ENCODE results near the gene CCDC73.
"Not testable (repeated sequence)": the region's sequence is repeated elsewhere in the genome, so short reads cannot be mapped to it uniquely, and the experiment has no call there.

CCDC73 gene

DNA sequence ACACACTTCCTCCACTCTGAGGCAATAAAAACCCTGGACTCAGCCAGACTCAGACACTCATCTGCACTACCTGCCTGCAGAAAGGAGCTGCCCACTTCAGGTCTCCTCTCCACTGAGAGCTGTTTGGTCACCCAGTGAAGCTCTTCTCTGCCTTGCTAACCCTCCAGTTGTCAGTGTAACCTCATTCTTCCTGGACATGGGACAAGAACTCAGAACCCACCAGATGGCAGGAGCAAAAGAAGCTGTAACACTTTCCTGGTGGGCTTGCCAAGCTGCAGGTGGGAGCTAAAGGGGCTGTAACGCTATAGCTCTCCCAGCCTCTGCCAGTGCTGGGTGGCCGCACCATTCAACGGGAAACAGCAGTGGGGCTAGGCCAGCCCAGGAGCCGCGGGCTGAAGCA lies 89.7 kb downstream of the CCDC73 start:
- no peak for DNase-seq

DNA sequence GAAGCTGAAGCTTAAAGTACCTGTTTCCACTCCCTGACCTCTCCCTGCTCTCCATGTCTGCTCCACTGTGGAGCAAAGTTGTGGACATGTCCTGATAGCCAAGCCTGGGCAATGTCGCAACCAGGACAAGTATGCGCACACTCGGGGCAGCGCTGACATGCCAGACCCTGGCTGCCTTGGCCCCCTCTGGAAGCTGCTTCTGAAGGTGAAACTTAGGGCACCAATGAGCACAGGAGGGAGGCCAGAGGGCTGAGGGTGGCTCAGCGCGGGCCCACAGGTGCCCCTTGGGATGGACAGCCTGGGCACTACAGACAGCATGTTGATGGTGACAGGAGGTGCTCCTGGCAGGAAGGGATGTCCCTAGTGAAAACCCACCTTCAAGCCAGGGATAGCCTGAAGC lies 90.2 kb downstream of the CCDC73 start:
- no peak for DNase-seq

DNA sequence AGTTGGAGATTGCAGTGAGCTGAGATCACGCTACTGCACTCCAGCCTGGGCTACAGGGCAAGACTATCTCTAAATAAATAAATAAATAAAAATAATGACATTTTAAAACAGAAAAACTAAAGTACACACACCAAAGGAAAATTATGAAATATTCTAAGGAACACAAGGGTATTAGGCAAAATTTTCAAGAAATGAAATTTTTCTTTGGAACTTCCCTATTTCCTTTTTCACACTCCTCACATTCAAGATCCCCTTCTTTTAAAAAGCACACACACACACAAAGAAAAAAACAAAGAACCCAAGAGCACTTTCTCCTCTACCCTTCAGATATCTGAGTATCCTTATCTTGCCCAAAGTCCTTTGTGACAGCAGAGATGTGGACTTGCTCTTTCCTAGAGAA lies 92.8 kb downstream of the CCDC73 start:
- no peak for DNase-seq

DNA sequence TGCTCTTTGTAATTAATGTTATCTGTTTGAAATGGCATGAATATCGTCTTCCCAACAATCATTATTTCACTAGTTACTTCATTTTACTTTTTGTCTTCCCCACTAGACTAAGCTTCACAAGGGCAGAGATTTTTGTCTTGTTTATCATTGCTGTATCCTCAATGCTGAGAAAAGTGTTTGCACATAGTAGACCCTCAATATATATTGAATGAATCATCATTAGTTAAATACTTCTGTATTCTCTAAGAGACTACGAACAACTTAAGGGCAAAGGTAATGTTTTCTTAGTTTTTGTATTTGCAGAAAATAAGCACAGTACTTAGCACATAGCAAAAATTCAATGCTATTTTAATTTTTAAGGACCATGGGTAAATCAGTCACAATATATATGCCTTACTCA lies 95.9 kb downstream of the CCDC73 start:
- DNase-seq = no peak

DNA sequence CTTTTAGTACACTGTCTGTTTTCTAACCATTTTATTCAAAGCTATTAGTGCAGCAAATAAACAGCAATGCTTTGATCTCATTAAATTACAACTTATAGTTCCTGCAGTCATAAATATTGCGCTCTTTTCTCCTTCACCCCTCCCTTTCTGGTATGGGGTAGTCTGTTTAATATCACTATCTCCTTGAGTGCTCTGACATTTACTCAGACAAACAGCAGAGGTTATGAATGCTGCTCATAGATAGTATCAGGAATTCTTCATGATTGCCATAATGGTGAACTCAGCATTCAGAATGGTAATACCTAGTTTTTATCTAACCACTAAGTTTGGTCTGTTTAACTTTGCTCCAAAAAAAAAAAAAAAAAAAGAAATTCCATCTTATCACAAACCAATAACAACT lies 123.4 kb downstream of the CCDC73 start:
- DNase-seq = no peak

DNA sequence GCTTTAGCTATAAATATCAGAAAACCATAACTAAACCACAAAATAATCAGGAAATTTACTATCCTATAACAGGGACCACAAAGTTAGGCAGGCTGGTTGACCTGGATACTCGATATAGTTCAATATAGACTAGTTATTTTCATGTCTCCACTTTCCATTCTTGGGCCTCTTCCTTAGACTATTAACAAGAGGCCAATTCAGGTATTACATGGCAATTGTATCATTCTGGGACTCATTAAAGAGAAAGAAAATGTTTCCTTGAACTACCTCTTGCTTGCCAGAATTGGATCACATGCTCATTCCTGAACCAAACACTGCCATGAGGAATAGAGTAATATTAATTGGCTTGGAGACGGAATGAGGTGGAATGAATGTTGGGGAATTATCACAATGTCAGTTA lies 134.8 kb downstream of the CCDC73 start:
- DNase-seq = no peak

DNA sequence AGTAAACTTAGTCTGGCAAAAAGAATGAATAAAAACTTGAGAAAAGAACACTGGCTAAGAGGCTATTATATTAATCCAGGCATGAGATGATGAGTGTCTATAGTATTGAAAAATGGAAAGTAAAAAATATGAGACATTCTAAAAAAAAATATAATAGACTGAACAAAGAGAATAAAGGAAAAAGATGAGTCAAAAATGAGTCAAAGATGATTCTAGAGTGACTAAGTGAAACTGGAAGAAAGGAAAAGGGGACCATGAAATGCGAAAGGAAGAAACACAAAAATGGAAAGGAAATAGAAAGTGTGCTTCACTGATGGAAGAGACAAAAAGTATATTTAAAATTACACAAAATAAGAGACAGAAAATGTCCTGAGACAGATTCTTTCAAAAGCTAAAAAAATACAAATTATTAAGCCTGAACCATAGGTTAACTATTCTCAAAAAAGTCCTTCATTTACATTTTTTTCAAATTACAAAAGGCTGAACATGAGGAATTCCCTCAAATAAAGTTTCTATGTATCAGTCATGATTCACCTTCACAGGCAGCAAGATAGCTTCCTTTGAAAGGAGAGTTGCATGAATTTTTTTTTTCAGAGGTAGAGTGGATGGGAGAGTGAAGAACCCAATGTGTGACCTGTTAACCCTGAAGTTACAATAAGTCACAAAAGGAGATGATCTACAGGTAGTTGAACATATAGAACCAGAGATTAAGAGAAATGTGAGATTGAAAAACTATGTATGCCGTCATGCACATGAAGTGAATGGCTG lies 135.6 kb downstream of the CCDC73 start:
- DNase-seq = no peak

DNA sequence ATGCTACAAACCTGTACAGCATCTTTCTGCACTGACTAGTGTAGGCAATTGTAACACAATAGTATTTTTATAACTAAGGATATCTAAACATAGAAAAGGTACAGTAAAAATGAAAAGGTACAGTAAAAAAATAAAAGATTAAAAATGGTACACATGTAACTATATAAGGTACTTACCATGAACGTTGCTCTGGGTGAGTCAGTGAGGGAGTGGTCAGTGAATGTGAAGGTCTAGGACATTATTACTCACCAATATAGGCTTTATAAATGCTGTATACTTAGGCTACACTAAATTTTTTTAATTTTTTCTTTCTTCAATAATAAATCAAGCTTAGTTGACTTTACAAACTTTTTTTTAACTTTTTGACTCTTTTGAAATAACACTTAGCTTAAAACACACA lies 150.9 kb downstream of the CCDC73 start:
- no peak for DNase-seq

DNA sequence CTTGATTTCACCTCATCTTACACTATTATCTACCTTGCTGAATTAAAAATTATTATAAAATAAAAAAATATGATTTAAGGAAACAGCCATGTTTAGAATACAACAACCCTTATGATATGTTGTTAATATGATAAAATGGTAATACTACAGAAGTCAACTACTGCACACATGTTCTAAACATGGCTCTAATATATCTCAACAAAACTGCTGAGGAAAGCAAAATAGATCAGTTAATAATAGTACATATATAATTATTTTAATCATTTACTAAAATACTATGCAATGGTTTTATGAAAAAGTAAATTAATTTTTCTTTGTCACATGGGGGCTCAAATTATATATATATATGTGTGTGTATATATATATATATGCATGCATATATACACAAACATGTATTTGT lies 153.1 kb downstream of the CCDC73 start:
- DNase-seq = no peak

DNA sequence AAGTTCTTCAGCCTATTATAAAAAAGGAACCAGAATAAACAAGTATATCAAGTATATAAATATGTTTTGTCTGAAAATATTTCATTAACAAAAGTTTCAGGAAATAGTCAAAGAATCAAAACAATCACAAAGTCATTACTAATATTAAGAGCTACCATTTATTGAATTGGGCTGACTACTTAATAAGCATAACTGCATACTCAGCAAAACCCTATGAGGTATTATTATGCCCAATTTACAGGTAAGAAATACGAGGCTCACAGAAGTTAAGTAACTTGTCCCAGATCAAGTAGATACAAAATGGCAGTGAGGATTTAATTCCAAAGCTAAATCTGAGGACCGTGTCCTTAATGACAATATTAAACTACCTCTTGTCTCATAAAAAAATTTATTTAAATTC lies 158.6 kb downstream of the CCDC73 start:
- DNase-seq = no peak

DNA sequence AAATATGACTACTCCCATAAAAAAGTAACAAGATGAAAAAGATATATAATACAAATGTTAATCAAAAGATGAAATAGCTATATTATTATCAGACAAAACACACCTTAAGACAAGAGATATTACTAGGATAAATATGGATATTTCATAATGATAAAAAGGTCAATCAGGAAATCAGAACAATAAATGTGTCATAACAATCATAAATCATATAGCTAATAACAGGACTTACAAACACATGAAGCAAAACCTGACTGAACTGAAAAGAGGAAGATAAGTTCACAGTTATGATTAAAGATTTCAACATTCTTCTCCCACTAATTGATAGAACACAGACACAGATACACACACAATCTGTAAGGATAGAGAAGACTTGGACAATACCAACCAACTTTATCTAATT lies 163.6 kb downstream of the CCDC73 start:
- no peak for DNase-seq

DNA sequence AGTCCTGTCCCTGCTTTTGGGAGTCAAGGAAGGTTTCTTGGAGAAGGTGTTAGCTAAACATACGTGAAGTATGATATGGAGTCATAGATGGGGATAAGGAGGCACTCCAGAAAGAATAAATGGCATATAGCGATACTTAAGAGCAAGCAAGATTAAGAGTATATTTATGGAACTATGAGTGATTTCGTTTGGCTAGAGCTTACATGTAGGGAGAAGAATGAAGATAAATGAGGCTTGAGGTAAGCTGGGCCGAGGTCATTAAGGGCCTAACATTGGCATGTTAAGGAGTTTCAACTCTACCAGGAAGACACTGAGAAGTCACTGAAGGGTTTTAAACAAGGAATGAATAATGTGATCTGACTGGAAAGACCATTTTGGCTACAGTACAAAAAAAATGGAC lies 177.6 kb downstream of the CCDC73 start:
- DNase-seq = no peak

DNA sequence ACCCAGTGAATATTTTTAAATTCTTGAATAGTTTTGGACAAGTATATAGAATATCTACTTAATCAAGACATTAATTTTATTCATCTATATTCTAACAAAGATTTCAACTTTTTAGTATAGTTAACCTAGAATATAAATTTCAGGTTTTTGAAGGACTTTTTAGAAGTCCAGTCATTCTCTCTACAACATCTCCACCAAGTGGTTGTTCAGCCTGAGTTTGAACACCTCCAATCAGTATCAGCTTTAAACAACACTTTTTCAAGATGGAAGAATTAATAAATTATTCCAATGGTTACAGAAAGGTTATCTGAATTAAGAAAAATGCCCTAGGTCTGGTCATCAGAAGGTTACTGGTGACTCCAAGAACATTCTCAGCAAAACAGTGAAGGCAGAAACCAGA lies 179.0 kb downstream of the CCDC73 start:
- DNase-seq = peak in 1 of 2 donors; percentile 13

DNA sequence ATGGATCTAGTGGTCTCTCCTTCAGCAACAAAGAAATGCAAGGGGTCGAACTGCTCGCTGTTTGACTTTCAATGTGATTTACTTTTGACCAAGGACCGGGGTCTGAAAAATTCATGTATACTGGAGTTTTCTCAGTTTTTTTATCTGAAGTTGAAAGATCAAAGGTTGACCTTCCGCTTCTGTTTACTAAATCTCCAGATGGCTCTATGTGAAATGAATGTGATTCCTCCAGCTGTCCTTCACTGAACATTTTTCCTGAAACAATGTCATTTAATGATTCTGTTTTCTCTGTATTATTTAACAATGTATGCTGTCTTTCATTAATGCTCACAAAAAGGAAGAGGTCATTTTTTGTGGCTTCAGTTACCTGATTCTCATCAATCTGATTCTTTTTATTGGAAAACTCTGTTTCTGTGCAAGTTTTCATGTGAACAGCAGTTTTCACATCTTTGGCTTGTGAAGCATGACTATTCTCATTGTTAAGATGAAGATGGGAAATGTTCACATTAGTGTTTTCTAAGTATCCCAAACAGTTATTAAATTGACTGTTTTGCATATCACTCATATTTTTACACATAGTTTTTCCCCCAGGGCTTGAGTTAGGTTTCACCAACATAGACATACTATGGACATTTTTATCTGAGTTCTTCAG lies 180.8 kb downstream of the CCDC73 start:
- no peak for DNase-seq

DNA sequence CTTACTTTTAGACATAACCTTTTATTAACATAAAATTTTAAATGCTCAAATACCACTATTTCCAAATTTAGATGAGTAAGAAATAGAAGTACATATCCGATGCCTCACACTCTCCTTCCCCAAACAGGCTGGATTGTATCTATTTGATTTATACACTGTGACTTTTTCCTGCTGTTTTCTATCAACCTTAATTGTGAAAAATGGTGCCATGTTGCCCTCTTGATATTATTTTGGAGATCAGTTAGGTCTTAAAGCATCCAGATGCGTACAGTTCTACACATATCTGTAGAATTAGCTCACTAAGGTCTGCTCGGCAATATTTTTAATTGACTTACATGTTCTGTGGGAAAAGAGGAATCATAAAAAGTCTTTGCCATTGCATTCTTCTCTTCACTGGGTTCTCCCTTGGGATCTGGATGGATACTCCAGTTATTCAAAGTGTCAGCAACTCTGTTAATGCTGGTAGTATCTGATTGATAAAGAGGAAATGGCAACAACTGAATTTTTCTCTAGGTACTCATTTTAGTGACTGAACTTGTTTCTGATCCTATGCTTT lies 183.6 kb downstream of the CCDC73 start:
- DNase-seq = no peak

DNA sequence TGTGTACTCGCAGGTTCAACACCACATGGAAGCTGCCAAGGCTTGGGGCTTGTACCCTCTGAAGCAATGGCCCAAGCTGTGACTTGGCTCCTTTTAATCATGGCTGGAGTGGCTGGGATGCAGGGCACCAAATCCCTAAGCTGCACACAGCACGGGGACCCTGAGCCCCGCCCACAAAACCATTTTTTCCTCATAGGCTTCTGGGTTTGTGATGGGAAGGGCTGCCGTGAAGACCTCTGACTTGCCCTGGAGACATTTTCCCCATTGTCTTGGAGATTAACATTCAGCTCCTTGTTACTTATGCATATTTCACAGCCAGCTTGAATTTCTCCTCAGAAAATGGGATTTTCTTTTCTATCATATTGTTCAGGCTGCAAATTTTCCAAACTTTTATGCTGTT lies 185.6 kb downstream of the CCDC73 start:
- DNase-seq = not testable (repeated sequence)

DNA sequence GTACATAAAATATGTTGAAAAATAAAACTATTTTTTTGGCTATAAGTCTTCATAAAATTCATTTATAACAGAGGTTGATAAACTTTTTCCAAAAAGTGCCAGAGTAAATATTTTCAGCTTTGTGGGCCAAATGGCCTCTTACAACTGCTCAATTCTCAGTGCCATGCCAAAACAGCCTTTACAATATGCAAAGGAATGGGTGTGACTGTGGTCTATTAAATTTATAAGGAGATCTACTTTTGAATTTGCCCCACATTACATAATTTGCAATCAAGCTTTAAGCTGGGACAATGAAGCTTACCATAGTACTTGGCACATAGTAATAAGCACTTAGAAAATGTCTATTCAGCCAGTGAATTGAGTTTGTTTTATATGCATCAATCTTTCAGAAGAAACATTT lies 188.2 kb downstream of the CCDC73 start:
- DNase-seq = no peak

DNA sequence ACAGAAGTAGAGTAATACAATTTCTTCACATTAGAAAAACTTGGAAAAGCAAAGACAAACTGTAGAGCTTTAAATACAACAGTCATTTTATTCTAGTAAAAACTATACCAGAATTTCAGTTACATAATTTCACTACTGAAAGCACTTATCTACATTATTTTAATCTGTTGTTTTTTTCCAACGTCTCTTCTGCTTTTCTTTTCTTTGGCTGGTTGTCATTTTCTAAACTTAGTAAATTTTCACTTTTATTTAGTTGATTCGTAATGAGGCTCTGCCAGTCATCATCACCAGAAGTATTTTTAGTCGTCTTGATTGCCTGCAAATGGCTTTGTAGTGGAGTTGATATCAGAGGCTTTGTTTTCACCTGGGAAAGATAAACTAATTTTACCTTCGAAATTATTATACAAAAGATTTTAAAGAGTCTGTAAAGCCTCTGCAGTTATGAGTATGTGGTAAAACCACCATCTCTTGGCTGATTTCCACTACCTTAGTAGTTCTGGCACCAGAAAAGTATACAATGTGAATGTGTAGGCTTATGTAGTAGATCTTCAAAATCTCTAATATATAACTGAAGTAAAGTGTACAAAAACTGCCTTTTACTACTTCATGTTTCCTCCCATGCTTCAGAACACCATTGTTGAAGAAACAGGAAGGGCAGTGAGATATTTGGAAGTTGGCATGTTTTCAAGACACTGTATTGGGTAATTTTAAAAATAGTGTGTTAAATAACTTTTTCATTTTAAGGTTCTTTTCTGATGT lies 191.6 kb downstream of the CCDC73 start:
- DNase-seq = no peak

DNA sequence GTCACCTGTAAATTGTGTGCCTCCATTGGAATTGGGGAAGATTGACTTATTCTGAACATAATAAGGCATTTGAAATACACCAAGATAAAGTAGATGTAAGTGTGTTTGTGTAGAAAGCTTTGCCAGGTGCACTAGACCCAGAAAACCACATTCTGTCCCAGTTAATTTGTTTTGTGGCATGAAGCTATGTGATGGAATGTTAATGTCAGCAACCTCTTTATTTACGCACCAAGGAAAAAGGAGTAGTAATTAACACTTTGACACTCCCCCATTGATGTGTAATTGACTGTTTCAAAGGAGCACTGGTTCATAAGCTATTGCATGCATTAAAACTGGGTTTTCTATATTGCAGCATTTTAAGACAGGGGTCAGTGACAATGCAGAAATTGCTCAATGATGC lies 196.5 kb downstream of the CCDC73 start:
- DNase-seq = no peak

DNA sequence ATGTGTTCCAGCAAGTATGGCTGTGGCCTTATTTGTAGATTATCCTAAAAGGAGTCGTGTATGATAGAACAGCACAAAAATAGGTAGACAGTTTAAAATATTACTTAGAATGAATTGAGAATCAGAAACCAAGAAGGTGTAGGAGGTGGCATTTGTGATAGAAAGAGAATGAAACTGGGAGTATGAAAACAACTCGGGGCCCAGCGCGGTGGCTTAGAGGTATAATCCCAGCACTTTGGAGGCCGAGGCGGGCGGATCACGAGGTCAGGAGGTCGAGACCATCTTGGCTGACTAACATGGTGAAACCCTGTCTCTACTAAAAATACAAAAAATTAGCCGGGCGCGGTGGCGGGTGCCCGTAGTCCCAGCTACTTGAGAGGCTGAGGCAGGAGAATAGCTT lies 198.3 kb downstream of the CCDC73 start:
- DNase-seq = not testable (repeated sequence)

DNA sequence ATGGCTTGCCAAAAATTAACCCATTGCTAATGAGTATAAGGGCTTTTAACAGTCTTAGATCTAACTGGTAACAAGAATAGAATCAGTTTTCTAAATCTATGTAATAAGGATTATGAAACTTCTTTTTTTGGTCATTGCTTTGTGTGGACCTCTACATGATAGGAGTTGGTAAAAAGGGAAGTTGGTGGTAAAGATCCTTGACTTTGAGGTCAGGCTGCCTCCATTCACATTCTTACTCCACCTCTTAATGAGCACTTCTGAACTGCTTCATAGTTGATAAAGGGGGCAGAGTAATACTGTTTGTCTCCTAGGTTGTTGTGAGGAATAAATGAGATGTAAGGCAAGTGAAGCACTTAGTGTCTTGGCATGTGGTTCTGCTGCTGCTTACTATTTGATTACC lies 200.2 kb downstream of the CCDC73 start:
- peak in 1 of 2 donors; percentile 65 for DNase-seq

DNA sequence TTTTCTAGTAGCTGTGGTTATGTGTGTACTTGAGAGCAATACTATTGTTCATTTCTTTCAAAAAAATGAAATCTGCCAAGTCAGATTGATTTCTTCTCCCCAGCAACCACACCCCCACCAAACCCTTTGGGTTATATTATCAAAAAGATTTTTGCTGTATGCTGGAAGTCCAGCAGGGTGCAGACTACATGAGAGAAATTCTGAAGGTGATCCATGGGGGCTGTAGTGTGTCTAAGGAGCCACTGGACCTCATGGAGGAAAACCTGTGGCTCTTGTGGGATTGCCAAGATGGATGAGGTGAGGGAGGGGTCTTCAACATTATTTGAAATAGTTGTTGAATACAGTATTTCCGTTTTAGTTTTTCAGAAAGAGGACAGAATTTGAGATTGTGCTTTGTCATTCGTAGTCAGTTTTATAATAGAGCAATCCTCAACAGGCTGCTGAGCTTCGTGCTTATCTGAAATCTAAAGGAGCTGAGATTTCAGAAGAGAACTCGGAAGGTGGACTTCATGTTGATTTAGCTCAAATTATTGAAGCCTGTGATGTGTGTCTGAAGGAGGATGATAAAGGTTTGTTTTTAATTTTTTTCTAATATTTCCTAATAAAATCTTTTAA lies 207.8 kb downstream of the CCDC73 start:
- no peak for DNase-seq

DNA sequence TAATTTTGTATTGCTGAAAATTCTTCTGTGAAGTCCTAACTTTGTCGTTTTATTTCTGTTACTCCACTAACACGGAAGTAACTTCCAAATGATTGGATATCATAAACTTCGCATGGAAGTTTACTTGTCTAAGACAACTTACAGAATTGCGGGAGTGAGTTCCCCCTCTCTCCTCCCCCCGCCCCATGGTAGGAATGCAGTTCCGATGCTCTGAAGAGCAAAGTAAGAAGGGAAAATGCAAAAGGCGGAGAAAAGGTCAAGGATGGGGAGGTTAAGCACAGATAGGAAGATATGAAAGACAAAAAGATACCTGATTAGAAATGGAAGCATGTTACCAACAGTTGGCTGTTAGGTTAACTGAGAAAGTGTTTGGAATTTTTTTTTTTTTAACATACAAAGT lies 209.5 kb downstream of the CCDC73 start:
- no peak for DNase-seq

Measured in bone marrow (tissue), 2 donors.